IMR-90 (cell line): ENCODE measurements around the gene C11orf21.

Source experiments
- BHLHE40 ChIP-seq: fragments of 150-350 bp; IDR thresholded peaks from 2 replicates; pipeline ENCODE4 v1.6.1; 2016; ENCODE audit warnings: mild to moderate bottlenecking, low read depth, low read length
- CTCF ChIP-seq: conservative IDR thresholded peaks from 2 replicates; pipeline ENCODE4 v1.5.1; 2012; ENCODE audit warnings: mild to moderate bottlenecking, low read depth, low read length, improper control_type of control experiment
- ELK1 ChIP-seq: fragments of 150-350 bp; IDR thresholded peaks from 2 replicates; pipeline ENCODE4 v1.6.1; 2016; ENCODE audit warnings: low read depth, mild to moderate bottlenecking, low read length, moderate library complexity, borderline replicate concordance
- FOS ChIP-seq: fragments of 150-350 bp; IDR thresholded peaks from 2 replicates; pipeline ENCODE4 v1.6.1; 2016; ENCODE audit warnings: low read depth, low read length
- MAFK ChIP-seq: IDR thresholded peaks from 2 replicates; pipeline ENCODE4 v1.6.1; 2012; ENCODE audit warnings: low read depth, low read length, improper control_type of control experiment
- MXI1 ChIP-seq: IDR thresholded peaks from 2 replicates; pipeline ENCODE4 v1.6.1; 2012; ENCODE audit warnings: low read depth, mild to moderate bottlenecking, low read length, moderate library complexity, borderline replicate concordance
- POLR2A ChIP-seq: IDR thresholded peaks from 2 replicates; pipeline ENCODE4 v1.6.1; 2012; ENCODE audit warnings: mild to moderate bottlenecking, low read depth, low read length
- RAD21 ChIP-seq: IDR thresholded peaks from 2 replicates; pipeline ENCODE4 v1.6.1; 2012; ENCODE audit warnings: low read length, improper control_type of control experiment
- RFX5 ChIP-seq: IDR thresholded peaks from 2 replicates; pipeline ENCODE4 v1.8.0; 2012; ENCODE audit warnings: low read depth, mild to moderate bottlenecking, low read length, moderate library complexity
- SMC3 ChIP-seq: fragments of 150-350 bp; IDR thresholded peaks from 2 replicates; pipeline ENCODE4 v1.6.1; 2016; ENCODE audit warnings: low read depth, mild to moderate bottlenecking, antibody characterized with exemption, low read length, moderate library complexity
- USF2 ChIP-seq: fragments of 150-350 bp; IDR thresholded peaks from 2 replicates; pipeline ENCODE4 v1.6.1; 2017; ENCODE audit warnings: mild to moderate bottlenecking, antibody characterized with exemption, low read length, low read depth

GRCh38 chr11:2325719-2326118 is 24.0 kb upstream of the C11orf21 start:
- TF ChIP-seq FOS = no peak
- TF ChIP-seq MXI1 = no peak
- no peak for TF ChIP-seq CTCF
- TF ChIP-seq POLR2A = no peak
- no peak for TF ChIP-seq USF2
- TF ChIP-seq ELK1 = no peak
- TF ChIP-seq RAD21 = no peak
- TF ChIP-seq RFX5 = no peak
- TF ChIP-seq BHLHE40 = no peak
- TF ChIP-seq SMC3 = no peak
- TF ChIP-seq MAFK = no peak
